Kidney (tissue), 14 donors: ENCODE data around the gene GLS. TPM values are rescaled to one million over a fixed set of nuclear protein-coding genes. Genes with fewer than 3 reads are reported as not detected.

Experiments used
- DNase-seq, 5 donors: peaks; one replicate each; pipeline ENCODE4 v3.0.0-alpha.2; 2013 to 2020
- FAIRE-seq: peaks from 2 replicates; lab custom pipeline; 2012; peaks lifted over from hg19 to GRCh38; lab: Jason Lieb, UNC
- H3K27ac ChIP-seq, 2 donors: one replicate each; pipeline ENCODE4 v1.7.0; 2013; ENCODE audit warnings: low read depth in 2 of 2, low read length in 2 of 2, inconsistent platforms in 1 of 2
- H3K27me3 ChIP-seq: one replicate; pipeline ENCODE4 v1.7.1; 2013; ENCODE audit warnings: low read length, inconsistent platforms; ENCODE audit not compliant: control insufficient read depth, insufficient read depth
- H3K36me3 ChIP-seq, 3 donors: one replicate each; pipeline versions ENCODE4 v1.7.0 to v1.7.1; 2013; ENCODE audit warnings: low read length in 3 of 3, control low read depth in 1 of 3, inconsistent platforms in 1 of 3; ENCODE audit not compliant: insufficient read depth in 3 of 3, control insufficient read depth in 2 of 3
- H3K4me1 ChIP-seq, 3 donors: one replicate each; pipeline versions ENCODE4 v1.7.0 to v1.7.1; 2013; ENCODE audit warnings: low read length in 3 of 3, inconsistent platforms in 1 of 3, low read depth in 1 of 3; ENCODE audit not compliant: control insufficient read depth in 2 of 3, insufficient read depth in 2 of 3
- H3K4me3 ChIP-seq, 3 donors: one replicate each; pipeline versions ENCODE4 v1.7.0 to v1.8.1; 2013; ENCODE audit warnings: low read length in 3 of 3, control low read depth in 1 of 3, inconsistent platforms in 1 of 3
- H3K9ac ChIP-seq, 3 donors: one replicate each; pipeline versions ENCODE4 v1.7.0 to v1.7.1; 2013; ENCODE audit warnings: low read length in 3 of 3, control low read depth in 1 of 3, inconsistent platforms in 1 of 3
- H3K9me3 ChIP-seq, 3 donors: one replicate each; pipeline versions ENCODE4 v1.7.0 to v1.7.1; 2013; ENCODE audit warnings: low read length in 3 of 3, control low read depth in 1 of 3, inconsistent platforms in 1 of 3; ENCODE audit not compliant: control insufficient read depth in 2 of 3, insufficient read depth in 1 of 3
- intact Hi-C: fragments of 100-400 bp; cut with DNase I; formaldehyde crosslinking; loops from one replicate; pipeline ENCODE4 v1.11.1; 2022
- polyA plus RNA-seq: library from polyadenylated mRNA; stranded (reverse); fragments of 350-450 nt; fragmentation: Illumina TruSeq; extraction: RNeasy Lipid Tissue Mini Kit (QIAGEN cat#74804); gene quantifications from one replicate; pipeline ENCODE4 v1.2.3, GENCODE V29; 2014; ENCODE audit warnings: low read depth, low replicate concordance; ENCODE audit not compliant: insufficient read depth
- total RNA-seq: library from RNA; stranded (reverse); fragmentation: NEBNext Ultra II Directional; extraction: Animal tissue kit (Norgen Biotek cat#: 25700); gene quantifications from one replicate; pipeline ENCODE4 v1.2.1, GENCODE V29; 2021
- TF ChIP-seq, protein P1 (sequence below): IDR thresholded peaks from 3 replicates; pipeline ENCODE4 v1.5.1; 2012; ENCODE audit warnings: mild to moderate bottlenecking, moderate library complexity, borderline replicate concordance; ENCODE audit not compliant: insufficient read depth; ENCODE audit errors: extremely low read depth
- donor health status: control.
- donor health status: control.
- donor health status: control.
- donor health status: control.
- donor health status: control.
- donor health status: DM: yes; HTN: yes; CAD: no.
- donor health status: Normal renal cell carcinoma (clear cell type).

Gene GLS
- total and polyA plus RNA-seq, 2 donors from 2014 or later = 196 to 230 TPM

DNA sequence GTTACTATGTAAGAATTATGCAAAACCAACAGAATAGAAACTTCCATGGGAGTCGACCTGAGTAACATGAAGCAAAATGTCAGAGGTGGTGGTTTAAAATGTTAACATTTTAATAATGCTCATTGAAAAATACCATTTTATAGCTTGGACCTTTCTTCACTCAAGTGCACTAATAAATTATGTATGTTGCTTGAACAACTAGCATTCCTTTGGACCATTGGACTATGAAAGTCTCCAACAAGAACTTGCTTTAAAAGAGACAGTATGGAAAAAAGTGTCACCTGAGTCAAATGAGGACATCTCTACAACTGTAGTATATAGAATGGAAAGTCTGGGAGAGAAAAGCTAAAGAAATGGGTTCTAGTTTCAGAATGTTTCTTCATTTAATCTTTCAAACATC, 51.9 kb downstream of the GLS start:
- no peaks in the 10 kb centered on the region for H3K9me3 ChIP-seq
- H3K4me1 ChIP-seq = peaks cover 0 to 18% (median 0%) of the 10 kb centered on the region in 3 donors
- intact Hi-C loops = no loop called here
- DNase-seq (peak in 2 of 5 donors; percentile 51 to 67), FAIRE-seq (no peak)
- no peaks in the 10 kb centered on the region for H3K36me3 ChIP-seq
- H3K27me3 ChIP-seq = no peaks in the 10 kb centered on the region
- peak overlapping the region in 2 of 3 donors; percentile 4 to 9 for H3K4me3 ChIP-seq
- no peak overlapping the region for H3K27ac ChIP-seq
- TF ChIP-seq, protein P1, sequence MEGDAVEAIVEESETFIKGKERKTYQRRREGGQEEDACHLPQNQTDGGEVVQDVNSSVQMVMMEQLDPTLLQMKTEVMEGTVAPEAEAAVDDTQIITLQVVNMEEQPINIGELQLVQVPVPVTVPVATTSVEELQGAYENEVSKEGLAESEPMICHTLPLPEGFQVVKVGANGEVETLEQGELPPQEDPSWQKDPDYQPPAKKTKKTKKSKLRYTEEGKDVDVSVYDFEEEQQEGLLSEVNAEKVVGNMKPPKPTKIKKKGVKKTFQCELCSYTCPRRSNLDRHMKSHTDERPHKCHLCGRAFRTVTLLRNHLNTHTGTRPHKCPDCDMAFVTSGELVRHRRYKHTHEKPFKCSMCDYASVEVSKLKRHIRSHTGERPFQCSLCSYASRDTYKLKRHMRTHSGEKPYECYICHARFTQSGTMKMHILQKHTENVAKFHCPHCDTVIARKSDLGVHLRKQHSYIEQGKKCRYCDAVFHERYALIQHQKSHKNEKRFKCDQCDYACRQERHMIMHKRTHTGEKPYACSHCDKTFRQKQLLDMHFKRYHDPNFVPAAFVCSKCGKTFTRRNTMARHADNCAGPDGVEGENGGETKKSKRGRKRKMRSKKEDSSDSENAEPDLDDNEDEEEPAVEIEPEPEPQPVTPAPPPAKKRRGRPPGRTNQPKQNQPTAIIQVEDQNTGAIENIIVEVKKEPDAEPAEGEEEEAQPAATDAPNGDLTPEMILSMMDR = no peak
- no peak overlapping the region for H3K9ac ChIP-seq

DNA sequence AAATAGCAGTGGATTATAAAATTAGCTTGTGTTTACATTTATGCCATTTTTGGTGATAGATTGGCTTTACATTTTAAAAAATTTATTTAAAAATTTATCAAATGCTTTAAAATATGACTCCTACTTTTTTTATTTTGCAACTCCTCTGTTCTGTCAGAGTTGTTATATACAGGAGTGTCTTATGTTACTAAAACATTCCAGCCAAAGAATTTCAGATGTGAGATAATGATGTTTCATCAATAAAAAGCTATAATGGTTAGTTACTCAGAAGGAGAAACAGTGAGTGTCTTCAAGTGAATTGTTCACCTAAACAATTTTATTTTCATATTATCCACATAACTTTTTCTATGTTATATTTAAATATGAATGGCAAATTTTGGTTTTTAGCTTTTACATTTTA, 52.7 kb downstream of the GLS start:
- Histone ChIP-seq H3K27ac (no peak overlapping the region), H3K9me3 (no peaks in the 10 kb centered on the region), H3K4me1 (peaks cover 0 to 21% (median 0%) of the 10 kb centered on the region in 3 donors), H3K9ac (no peak overlapping the region), H3K27me3 (no peaks in the 10 kb centered on the region), H3K36me3 (no peaks in the 10 kb centered on the region), H3K4me3 (no peak overlapping the region)
- FAIRE-seq = no peak
- TF ChIP-seq, protein P1 = no peak
- intact Hi-C loops = no loop called here
- no peak for DNase-seq

DNA sequence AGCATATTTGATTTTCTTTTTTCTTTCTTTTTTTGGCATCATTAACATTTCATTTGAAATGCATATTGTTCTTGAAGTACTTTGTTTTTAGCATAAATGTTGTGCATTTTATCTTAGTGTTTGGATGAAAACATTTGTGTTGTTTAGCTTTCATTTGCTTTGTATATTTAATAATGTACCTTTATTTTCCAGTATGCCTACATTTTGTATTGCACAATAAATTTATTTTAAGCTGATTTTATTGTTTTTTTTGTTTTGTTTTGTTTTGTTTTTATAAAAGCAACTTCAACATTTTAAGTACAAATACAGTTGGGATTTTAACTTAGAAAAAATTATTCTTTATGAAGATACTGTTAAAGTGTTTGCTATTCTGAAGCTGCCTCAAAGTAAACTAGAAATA, 54.4 kb downstream of the GLS start:
- H3K9ac ChIP-seq = no peak overlapping the region
- no peaks in the 10 kb centered on the region for H3K9me3 ChIP-seq
- DNase-seq (no peak), FAIRE-seq (peak; percentile 93)
- H3K4me1 ChIP-seq = peaks cover 0 to 31% (median 0%) of the 10 kb centered on the region in 3 donors
- no peak overlapping the region for H3K27ac ChIP-seq
- H3K27me3 ChIP-seq = no peaks in the 10 kb centered on the region
- TF ChIP-seq, protein P1 = no peak
- no peaks in the 10 kb centered on the region for H3K36me3 ChIP-seq
- intact Hi-C loops = no loop called here
- H3K4me3 ChIP-seq = no peak overlapping the region

DNA sequence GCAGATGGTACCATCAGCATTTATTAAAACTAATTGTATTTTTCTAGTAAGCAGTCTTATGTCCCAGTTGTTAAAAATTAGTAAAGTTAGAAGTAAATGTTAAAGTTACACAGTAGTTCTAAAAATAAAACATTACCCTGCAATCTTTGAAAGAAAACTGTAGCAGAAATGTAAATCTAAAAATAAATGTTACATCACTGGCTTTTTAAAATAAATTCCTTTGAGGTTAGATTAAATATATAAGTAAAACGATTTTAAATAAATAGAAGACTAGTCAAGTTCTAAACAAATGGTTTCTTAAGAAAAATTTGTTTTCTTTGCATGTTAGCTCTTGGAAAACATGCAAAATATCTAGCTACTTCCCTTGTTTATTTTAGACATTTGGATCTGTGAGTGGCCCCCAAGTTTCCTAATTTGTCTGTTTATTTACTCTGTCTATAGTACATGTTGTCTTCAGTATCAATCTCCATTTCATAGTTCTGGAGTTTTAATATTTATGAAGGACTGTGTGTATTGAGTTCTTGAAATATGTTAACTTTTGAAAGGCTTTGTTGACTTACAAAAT, 58.2 kb downstream of the GLS start:
- FAIRE-seq (peak; percentile 73), DNase-seq (no peak)
- Histone ChIP-seq H3K36me3 (no peaks in the 10 kb centered on the region), H3K9me3 (no peaks in the 10 kb centered on the region), H3K4me3 (no peak overlapping the region), H3K9ac (peak overlapping the region in 1 of 3 donors; percentile 15), H3K27ac (peak overlapping the region in 1 of 2 donors; percentile 27), H3K27me3 (no peaks in the 10 kb centered on the region), H3K4me1 (peaks cover 3 to 31% (median 4%) of the 10 kb centered on the region in 3 donors)
- intact Hi-C loops = no loop called here
- TF ChIP-seq, protein P1 = no peak
